Kidney epithelial cell (primary cell): ENCODE data around the gene CDH23. TPM values are rescaled to one million over a fixed set of nuclear protein-coding genes. Genes with fewer than 3 reads are reported as not detected.

Experiments
- DNase-seq: peaks from one replicate; pipeline ENCODE4 v3.0.0-alpha.2; 2010; ENCODE audit warnings: low read depth
- H3K27me3 ChIP-seq: 2 replicates; pipeline ENCODE4 v1.6.0; 2011; ENCODE audit warnings: low read length; ENCODE audit not compliant: control insufficient read depth, insufficient read depth
- H3K36me3 ChIP-seq: 2 replicates; pipeline ENCODE4 v1.5.1; 2011; ENCODE audit warnings: low read length; ENCODE audit not compliant: control insufficient read depth, insufficient read depth
- H3K4me3 ChIP-seq: 2 replicates; pipeline ENCODE4 v1.5.1; 2011; ENCODE audit warnings: low read depth, mild to moderate bottlenecking, control low read depth, low read length
- total RNA-seq: library from RNA; depleted of rRNA; stranded (reverse); fragments of >200 nt; gene quantifications from 2 replicates; pipeline ENCODE4 v1.2.3, GENCODE V29; 2015
- TF ChIP-seq, protein P1 (sequence below): IDR thresholded peaks from 2 replicates; pipeline ENCODE4 v1.5.1; 2011; ENCODE audit warnings: mild to moderate bottlenecking, moderate library complexity, low read length, control low read depth, inconsistent platforms; ENCODE audit not compliant: insufficient read depth, poor library complexity, severe bottlenecking

CDH23 gene
- total RNA-seq, 1 donor from 2014 or later: 0.04 TPM

DNA sequence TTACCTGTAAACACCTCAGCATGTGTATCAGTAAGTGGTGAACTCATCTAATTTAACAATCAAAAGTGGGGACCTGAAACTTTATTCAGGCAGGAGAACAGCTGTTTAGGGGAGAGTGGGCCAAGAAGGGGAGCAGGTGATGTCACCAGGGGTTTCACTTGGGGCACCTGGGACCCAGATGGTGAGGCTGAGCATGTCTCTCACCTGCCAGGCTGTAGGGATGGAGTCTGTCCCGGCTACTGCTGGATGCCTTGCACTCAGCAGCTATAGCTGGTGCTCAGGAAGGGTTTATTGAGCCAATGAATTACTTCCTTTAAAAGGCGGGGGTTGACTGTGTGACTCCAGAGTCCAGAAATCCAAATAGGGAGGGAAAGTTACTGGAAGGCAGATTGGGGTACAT lies 23.0 kb downstream of the CDH23 start:
- Histone ChIP-seq H3K36me3 (no peaks in the 10 kb centered on the region), H3K27me3 (peaks cover 5% of the 10 kb centered on the region), H3K4me3 (no peak overlapping the region)
- TF ChIP-seq, protein P1, sequence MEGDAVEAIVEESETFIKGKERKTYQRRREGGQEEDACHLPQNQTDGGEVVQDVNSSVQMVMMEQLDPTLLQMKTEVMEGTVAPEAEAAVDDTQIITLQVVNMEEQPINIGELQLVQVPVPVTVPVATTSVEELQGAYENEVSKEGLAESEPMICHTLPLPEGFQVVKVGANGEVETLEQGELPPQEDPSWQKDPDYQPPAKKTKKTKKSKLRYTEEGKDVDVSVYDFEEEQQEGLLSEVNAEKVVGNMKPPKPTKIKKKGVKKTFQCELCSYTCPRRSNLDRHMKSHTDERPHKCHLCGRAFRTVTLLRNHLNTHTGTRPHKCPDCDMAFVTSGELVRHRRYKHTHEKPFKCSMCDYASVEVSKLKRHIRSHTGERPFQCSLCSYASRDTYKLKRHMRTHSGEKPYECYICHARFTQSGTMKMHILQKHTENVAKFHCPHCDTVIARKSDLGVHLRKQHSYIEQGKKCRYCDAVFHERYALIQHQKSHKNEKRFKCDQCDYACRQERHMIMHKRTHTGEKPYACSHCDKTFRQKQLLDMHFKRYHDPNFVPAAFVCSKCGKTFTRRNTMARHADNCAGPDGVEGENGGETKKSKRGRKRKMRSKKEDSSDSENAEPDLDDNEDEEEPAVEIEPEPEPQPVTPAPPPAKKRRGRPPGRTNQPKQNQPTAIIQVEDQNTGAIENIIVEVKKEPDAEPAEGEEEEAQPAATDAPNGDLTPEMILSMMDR: no peak
- DNase-seq: no peak

GRCh38 chr10:71421075-71421434 lies 24.3 kb downstream of the CDH23 start:
- TF ChIP-seq, protein P1: no peak
- H3K4me3 ChIP-seq: no peak overlapping the region
- no peaks in the 10 kb centered on the region for H3K36me3 ChIP-seq
- peaks cover 9% of the 10 kb centered on the region for H3K27me3 ChIP-seq
- no peak for DNase-seq

DNA sequence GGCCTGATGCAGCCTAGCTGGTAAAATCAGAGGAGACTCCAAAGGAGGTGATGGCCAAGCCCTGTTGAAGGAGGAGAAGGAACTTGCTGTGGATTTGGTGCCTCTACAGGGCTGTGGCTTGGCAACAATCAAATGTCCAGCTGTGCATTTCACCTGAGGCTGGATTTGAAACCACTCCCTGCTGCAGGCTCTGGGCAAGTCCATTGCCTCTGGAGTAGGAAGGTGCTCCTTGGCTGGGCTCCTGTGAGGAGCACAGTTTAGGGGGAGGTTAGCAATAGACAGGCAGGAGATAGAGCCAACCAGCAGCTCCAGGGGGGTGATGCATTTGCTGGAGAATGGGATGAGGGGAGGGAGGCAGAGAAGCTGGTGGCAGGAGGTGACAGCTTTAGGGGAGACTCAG lies 26.5 kb downstream of the CDH23 start:
- Histone ChIP-seq H3K27me3 (peaks cover 9% of the 10 kb centered on the region), H3K4me3 (no peak overlapping the region), H3K36me3 (no peaks in the 10 kb centered on the region)
- DNase-seq: no peak
- TF ChIP-seq, protein P1: no peak

GRCh38 chr10:71423901-71424300 lies 27.2 kb downstream of the CDH23 start:
- H3K27me3 ChIP-seq: peaks cover 9% of the 10 kb centered on the region
- DNase-seq: no peak

DNA sequence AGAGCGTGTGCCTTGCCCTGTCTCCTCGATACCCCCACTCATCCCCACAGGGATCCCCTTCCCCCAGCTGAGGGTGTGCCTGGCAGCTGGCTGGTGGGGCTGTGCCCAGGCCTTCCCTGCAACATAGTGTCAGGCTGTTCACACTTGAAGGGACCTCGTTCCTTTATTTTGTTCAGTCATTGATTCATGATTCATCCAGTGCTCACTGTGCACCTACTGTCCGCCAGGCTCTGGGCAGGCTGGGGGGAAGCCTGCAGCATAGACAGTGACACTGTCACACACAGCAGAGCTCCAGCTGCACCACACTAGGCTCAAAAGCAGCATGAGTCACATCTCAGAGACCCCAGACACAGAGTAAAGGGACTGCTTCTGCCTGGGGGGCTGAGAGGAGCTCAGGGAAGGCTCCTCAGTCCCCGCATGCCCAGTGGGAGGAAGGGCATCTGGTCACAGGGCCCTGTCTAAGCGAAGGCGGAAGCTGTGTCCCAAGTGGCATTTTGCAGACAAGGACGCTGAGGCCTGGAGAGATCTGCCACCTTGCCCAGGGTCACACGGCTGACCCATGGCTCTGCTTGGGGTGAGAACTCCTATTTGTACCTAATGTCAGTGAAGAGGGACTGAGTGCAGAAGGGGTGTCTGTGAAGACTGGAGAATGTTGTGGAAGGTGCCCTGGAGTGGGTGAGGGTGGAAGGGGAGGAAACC lies 27.9 kb downstream of the CDH23 start:
- TF ChIP-seq, protein P1: no peak

More at GRCh38 chr10:71423901-71424300, 27.2 kb downstream of the CDH23 start:
- TF ChIP-seq, protein P1: no peak
- Histone ChIP-seq H3K4me3 (no peak overlapping the region), H3K36me3 (no peaks in the 10 kb centered on the region)

GRCh38 chr10:71426058-71426605 lies 29.4 kb downstream of the CDH23 start:
- Histone ChIP-seq H3K36me3 (no peaks in the 10 kb centered on the region), H3K4me3 (no peak overlapping the region), H3K27me3 (peaks cover 7% of the 10 kb centered on the region)
- TF ChIP-seq, protein P1: no peak
- no peak for DNase-seq

More for the DNA sequence above, 27.9 kb downstream of the CDH23 start:
- DNase-seq: no peak
- H3K27me3 ChIP-seq: peaks cover 9% of the 10 kb centered on the region
- H3K4me3 ChIP-seq: no peak overlapping the region
- H3K36me3 ChIP-seq: no peaks in the 10 kb centered on the region
